Mammary epithelial cell (primary cell): Measurements from ENCODE around the gene ZNF578.
"Not testable (repeated sequence)": the region's sequence is repeated elsewhere in the genome, so short reads cannot be mapped to it uniquely, and the experiment has no call there.

Experiments
- CTCF ChIP-seq, 2 donors: IDR thresholded peaks in 1 of 2; conservative IDR thresholded peaks in 1 of 2; 2 replicates each; pipeline ENCODE4 v1.5.1; 2011 to 2012; ENCODE audit warnings: inconsistent platforms in 2 of 2, low read length in 2 of 2, mild to moderate bottlenecking in 2 of 2, control low read depth in 1 of 2, low read depth in 1 of 2; ENCODE audit not compliant: insufficient read depth in 1 of 2; ENCODE audit errors: extremely low read depth in 1 of 2
- EZH2 ChIP-seq: IDR thresholded peaks from 2 replicates; pipeline ENCODE4 v1.6.1; 2012; ENCODE audit warnings: low read length, inconsistent platforms, borderline replicate concordance

- not testable (repeated sequence) for TF ChIP-seq EZH2; CTCF (conservative IDR thresholded peaks at IDR 0.05 in 1 of 2, IDR thresholded peaks at IDR 0.05 in 1 of 2; ENCODE audit: extremely low read depth in 1 of 2, insufficient read depth in 1 of 2, low read depth in 1 of 2, low read length in 2 of 2)
These were observed 32.3 kb downstream of the ZNF578 start for GRCh38 chr19:52485561-52486240.
